Measurements from ENCODE around the gene CSH2.

DNA sequence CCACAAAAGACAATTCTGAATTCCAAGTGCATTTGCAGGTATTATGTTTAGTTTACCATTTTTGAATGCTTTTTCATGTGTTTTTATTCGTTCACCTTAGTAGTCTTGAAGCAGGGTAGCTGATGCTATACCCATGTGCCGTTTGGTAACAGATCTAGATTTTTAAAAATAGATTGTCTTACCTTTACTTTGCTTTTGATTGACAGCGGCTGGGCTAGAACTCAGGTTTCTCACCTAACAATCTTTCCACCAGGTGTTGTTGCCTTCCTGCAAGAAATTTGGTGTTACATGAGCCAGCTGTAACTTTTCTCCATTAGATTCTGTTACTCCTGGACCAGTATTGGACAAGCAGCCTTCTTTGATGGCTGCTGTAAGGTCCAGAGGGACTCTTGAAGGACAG lies 44.5 kb downstream of the CSH2 start:
- TF ChIP-seq CEBPB (IDR thresholded peaks at IDR 0.05) (no peak), YY1 (IDR thresholded peaks at IDR 0.05; ENCODE audit: low read depth) (no peak), TAF1 (IDR thresholded peaks at IDR 0.05; ENCODE audit: low read depth) (no peak), NFIC (IDR thresholded peaks at IDR 0.05) (no peak), TEAD4 (IDR thresholded peaks at IDR 0.05) (no peak), TCF12 (IDR thresholded peaks at IDR 0.05; ENCODE audit: low read depth) (no peak), MAX (IDR thresholded peaks at IDR 0.05) (no peak)
- TF ChIP-seq, protein P1, sequence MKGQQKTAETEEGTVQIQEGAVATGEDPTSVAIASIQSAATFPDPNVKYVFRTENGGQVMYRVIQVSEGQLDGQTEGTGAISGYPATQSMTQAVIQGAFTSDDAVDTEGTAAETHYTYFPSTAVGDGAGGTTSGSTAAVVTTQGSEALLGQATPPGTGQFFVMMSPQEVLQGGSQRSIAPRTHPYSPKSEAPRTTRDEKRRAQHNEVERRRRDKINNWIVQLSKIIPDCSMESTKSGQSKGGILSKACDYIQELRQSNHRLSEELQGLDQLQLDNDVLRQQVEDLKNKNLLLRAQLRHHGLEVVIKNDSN (IDR thresholded peaks at IDR 0.05): no peak
- TF ChIP-seq, protein P2, sequence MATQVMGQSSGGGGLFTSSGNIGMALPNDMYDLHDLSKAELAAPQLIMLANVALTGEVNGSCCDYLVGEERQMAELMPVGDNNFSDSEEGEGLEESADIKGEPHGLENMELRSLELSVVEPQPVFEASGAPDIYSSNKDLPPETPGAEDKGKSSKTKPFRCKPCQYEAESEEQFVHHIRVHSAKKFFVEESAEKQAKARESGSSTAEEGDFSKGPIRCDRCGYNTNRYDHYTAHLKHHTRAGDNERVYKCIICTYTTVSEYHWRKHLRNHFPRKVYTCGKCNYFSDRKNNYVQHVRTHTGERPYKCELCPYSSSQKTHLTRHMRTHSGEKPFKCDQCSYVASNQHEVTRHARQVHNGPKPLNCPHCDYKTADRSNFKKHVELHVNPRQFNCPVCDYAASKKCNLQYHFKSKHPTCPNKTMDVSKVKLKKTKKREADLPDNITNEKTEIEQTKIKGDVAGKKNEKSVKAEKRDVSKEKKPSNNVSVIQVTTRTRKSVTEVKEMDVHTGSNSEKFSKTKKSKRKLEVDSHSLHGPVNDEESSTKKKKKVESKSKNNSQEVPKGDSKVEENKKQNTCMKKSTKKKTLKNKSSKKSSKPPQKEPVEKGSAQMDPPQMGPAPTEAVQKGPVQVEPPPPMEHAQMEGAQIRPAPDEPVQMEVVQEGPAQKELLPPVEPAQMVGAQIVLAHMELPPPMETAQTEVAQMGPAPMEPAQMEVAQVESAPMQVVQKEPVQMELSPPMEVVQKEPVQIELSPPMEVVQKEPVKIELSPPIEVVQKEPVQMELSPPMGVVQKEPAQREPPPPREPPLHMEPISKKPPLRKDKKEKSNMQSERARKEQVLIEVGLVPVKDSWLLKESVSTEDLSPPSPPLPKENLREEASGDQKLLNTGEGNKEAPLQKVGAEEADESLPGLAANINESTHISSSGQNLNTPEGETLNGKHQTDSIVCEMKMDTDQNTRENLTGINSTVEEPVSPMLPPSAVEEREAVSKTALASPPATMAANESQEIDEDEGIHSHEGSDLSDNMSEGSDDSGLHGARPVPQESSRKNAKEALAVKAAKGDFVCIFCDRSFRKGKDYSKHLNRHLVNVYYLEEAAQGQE (IDR thresholded peaks at IDR 0.05; ENCODE audit: low read depth): no peak
